WTC11 (cell line): ENCODE measurements around the gene TMEM43.

Source experiments
- ATF3 ChIP-seq: sonication (generic); formaldehyde crosslinking; conservative IDR thresholded peaks from 2 replicates; pipeline ENCODE4 v1.8.1; 2022; ENCODE audit warnings: mild to moderate bottlenecking, missing genetic modification reagents
- CREB1 ChIP-seq: sonication (generic); formaldehyde crosslinking; IDR thresholded peaks from 2 replicates; pipeline ENCODE4 v1.8.0; 2023; ENCODE audit warnings: mild to moderate bottlenecking, missing genetic modification reagents
- CTCF ChIP-seq: fragments of 200-600 bp; IDR thresholded peaks from 2 replicates; pipeline ENCODE4 v1.8.0; 2022; ENCODE audit warnings: antibody characterized with exemption
- MAX ChIP-seq: sonication (generic); formaldehyde crosslinking; IDR thresholded peaks from 2 replicates; pipeline ENCODE4 v1.8.0; 2022; ENCODE audit warnings: mild to moderate bottlenecking, missing genetic modification reagents
- NFYB ChIP-seq: sonication (generic); formaldehyde crosslinking; conservative IDR thresholded peaks from 2 replicates; pipeline ENCODE4 v1.8.0; 2022; ENCODE audit warnings: low read depth, missing genetic modification reagents
- NR3C1 ChIP-seq: sonication (generic); formaldehyde crosslinking; conservative IDR thresholded peaks from 2 replicates; pipeline ENCODE4 v1.8.1; 2023; ENCODE audit warnings: low read depth, mild to moderate bottlenecking, missing genetic modification reagents
- STAT6 ChIP-seq: sonication (generic); formaldehyde crosslinking; conservative IDR thresholded peaks from 2 replicates; pipeline ENCODE4 v1.8.1; 2023; ENCODE audit warnings: mild to moderate bottlenecking, low read depth, missing genetic modification reagents, moderate library complexity
- ZNF281 ChIP-seq: sonication (generic); formaldehyde crosslinking; IDR thresholded peaks from 2 replicates; pipeline ENCODE4 v1.8.0; 2023; ENCODE audit warnings: mild to moderate bottlenecking, missing genetic modification reagents

- TF ChIP-seq ZNF281 (CRISPR knock-in tag) (no peak), CTCF (no peak), CREB1 (CRISPR knock-in tag) (no peak), ATF3 (CRISPR knock-in tag) (no peak), STAT6 (CRISPR knock-in tag) (no peak), NFYB (CRISPR knock-in tag) (no peak), NR3C1 (CRISPR knock-in tag) (no peak), MAX (CRISPR knock-in tag) (no peak)
These were observed 44.6 kb downstream of the TMEM43 start for GRCh38 chr3:14169435-14169834.
